GM12878 (cell line): Measurements from ENCODE around the gene DMKN. TPM values are rescaled to one million over a fixed set of nuclear protein-coding genes. Genes with fewer than 3 reads are reported as not detected.

Experiments used
- EED ChIP-seq: sonication (generic); IDR thresholded peaks from 2 replicates; pipeline ENCODE4 v1.6.1; 2016; ENCODE audit warnings: antibody characterized with exemption, low read depth
- ETV6 ChIP-seq, 2 experiments: fragments of 450-650 bp in 1 of 2; IDR thresholded peaks in 1 of 2; conservative IDR thresholded peaks in 1 of 2; 2 replicates each; pipeline ENCODE4 v1.6.1; 2014; ENCODE audit warnings: antibody characterized with exemption in 1 of 2, borderline replicate concordance in 1 of 2, low read depth in 1 of 2, mild to moderate bottlenecking in 1 of 2, moderate library complexity in 1 of 2
- FOS ChIP-seq: IDR thresholded peaks from 3 replicates; pipeline ENCODE4 v1.6.1; 2011; ENCODE audit warnings: borderline replicate concordance; ENCODE audit not compliant: insufficient read length; ENCODE audit errors: extremely low read depth
- HDGF ChIP-seq: fragments of 450-650 bp; IDR thresholded peaks from 2 replicates; pipeline ENCODE4 v1.6.1; 2016; ENCODE audit warnings: antibody characterized with exemption
- MYB ChIP-seq: fragments of 150-350 bp; IDR thresholded peaks from 2 replicates; pipeline ENCODE4 v1.6.1; 2014; ENCODE audit warnings: mild to moderate bottlenecking, low read depth, low read length, borderline replicate concordance
- polyA plus RNA-seq, 11 experiments: library from polyadenylated mRNA; depleted of rRNA in 4 of 11; unstranded in 6 of 11; stranded (reverse) in 5 of 11; fragments of >200 nt; fragmentation: Nextera tagmentation in 4 of 11; fragmentation: Illumina TruSeq in 1 of 11; extraction: Ambion mirVana in 4 of 11; extraction: Trizol in 1 of 11; gene quantifications; 1 replicate in 1 of 11; 2 replicates in 10 of 11; pipeline versions ENCODE4 v1.2.1 to v1.2.3, GENCODE V29; 2011 to 2016; ENCODE audit warnings: inconsistent platforms in 2 of 11, missing spikeins in 2 of 11, low read depth in 1 of 11
- total RNA-seq, 4 experiments: library from RNA; depleted of rRNA in 3 of 4; stranded (reverse); fragments of >200 nt in 3 of 4; fragmentation: Illumina TruSeq in 1 of 4; extraction: Trizol in 1 of 4; gene quantifications; 2 replicates each; pipeline versions ENCODE4 v1.2.1 to v1.2.3, GENCODE V29; 2013 to 2021
- TF ChIP-seq, protein P1 (sequence below): fragments of 450-650 bp; IDR thresholded peaks from 2 replicates; pipeline ENCODE4 v1.6.1; 2017; ENCODE audit warnings: antibody characterized with exemption, mild to moderate bottlenecking, moderate library complexity

Gene DMKN
- total and polyA plus RNA-seq, 10 of the 15 experiments (the other 5 are each of a cell fraction or from before 2014, with no cell fraction given) = 36.4 to 114 (median 58.6) TPM

DNA sequence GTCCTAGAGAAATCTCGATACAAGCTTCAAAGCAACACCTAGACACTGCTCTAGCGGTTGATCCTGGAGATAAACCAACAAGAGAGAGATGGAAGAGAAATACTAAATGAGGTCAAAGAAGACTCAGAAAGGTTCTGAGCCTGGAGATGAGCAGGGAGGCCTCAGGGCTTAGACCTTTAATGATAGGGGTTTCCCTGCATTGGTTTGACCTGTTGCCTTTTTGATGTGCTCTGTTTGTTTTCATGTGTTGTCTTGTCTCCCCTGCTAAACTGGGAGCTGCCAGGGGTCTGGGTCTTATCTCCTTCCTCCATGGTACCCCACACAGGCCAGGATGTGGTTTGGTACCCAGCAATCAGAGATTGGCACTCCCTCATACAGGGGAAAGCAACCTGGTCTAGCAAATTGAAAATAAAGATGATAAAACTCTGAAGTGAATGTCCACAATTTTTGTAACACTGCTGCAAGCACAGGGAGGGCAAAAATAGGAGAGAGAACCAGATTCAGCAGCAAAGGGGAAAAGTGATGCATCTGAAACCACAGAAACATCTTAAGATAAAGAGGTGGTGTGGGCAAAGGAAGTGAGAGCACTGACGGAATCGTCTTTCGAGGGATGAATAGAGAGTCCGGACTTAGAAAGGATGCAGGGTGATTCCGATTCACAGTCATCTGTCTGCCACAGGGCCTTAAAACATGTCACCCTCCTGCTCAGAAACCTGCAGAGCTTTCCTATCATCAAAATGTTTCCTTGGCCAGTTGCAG, 61.9 kb downstream of the DMKN start (continued):
- TF ChIP-seq EED (peak; percentile 91), HDGF (no peak), ETV6 (conservative IDR thresholded peaks at IDR 0.05 in 1 of 2, IDR thresholded peaks at IDR 0.05 in 1 of 2; ENCODE audit: borderline replicate concordance in 1 of 2, low read depth in 1 of 2) (peak in 1 of 2 experiments; percentile 97; a peak in 2 of 4 replicates), MYB (no peak), FOS (no peak)
- TF ChIP-seq, protein P1, sequence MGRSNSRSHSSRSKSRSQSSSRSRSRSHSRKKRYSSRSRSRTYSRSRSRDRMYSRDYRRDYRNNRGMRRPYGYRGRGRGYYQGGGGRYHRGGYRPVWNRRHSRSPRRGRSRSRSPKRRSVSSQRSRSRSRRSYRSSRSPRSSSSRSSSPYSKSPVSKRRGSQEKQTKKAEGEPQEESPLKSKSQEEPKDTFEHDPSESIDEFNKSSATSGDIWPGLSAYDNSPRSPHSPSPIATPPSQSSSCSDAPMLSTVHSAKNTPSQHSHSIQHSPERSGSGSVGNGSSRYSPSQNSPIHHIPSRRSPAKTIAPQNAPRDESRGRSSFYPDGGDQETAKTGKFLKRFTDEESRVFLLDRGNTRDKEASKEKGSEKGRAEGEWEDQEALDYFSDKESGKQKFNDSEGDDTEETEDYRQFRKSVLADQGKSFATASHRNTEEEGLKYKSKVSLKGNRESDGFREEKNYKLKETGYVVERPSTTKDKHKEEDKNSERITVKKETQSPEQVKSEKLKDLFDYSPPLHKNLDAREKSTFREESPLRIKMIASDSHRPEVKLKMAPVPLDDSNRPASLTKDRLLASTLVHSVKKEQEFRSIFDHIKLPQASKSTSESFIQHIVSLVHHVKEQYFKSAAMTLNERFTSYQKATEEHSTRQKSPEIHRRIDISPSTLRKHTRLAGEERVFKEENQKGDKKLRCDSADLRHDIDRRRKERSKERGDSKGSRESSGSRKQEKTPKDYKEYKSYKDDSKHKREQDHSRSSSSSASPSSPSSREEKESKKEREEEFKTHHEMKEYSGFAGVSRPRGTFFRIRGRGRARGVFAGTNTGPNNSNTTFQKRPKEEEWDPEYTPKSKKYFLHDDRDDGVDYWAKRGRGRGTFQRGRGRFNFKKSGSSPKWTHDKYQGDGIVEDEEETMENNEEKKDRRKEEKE = no peak
